Suprapubic skin (tissue), 4 donors: ENCODE data around the gene LRBA. TPM values are rescaled to one million over a fixed set of nuclear protein-coding genes. Genes with fewer than 3 reads are reported as not detected.

Experiments
- DNase-seq, 2 donors: peaks; one replicate each; pipeline ENCODE4 v3.0.0-alpha.2; 2019; ENCODE audit warnings: low spot score in 2 of 2
- H3K27ac ChIP-seq: fragments of 200-600 bp; sonication (generic); one replicate; pipeline ENCODE4 v1.5.1; 2019
- H3K27me3 ChIP-seq: fragments of 200-600 bp; sonication (generic); one replicate; pipeline ENCODE4 v1.5.1; 2019
- H3K36me3 ChIP-seq: fragments of 200-600 bp; sonication (generic); one replicate; pipeline ENCODE4 v1.5.1; 2019
- H3K4me1 ChIP-seq: fragments of 200-600 bp; sonication (generic); one replicate; pipeline ENCODE4 v1.5.1; 2019
- H3K4me3 ChIP-seq: fragments of 200-600 bp; sonication (generic); one replicate; pipeline ENCODE4 v1.5.1; 2019; ENCODE audit warnings: mild to moderate bottlenecking
- H3K9me3 ChIP-seq: fragments of 200-600 bp; sonication (generic); one replicate; pipeline ENCODE4 v1.5.1; 2019
- CTCF ChIP-seq, 2 donors: fragments of 200-600 bp in 1 of 2; fragments of 450-650 bp in 1 of 2; sonication (generic) in 1 of 2; IDR thresholded peaks; one replicate each; pipeline ENCODE4 v1.5.1; 2016 to 2019; ENCODE audit warnings: antibody characterized with exemption in 2 of 2, mild to moderate bottlenecking in 1 of 2, moderate library complexity in 1 of 2
- EP300 ChIP-seq: sonication (generic); formaldehyde crosslinking; IDR thresholded peaks from one replicate; pipeline ENCODE4 v1.6.1; 2017; ENCODE audit warnings: antibody characterized with exemption
- POLR2A ChIP-seq, 2 donors: fragments of 450-650 bp; IDR thresholded peaks; one replicate each; pipeline ENCODE4 v1.6.1; 2017; ENCODE audit warnings: antibody characterized with exemption in 2 of 2, mild to moderate bottlenecking in 2 of 2, moderate library complexity in 2 of 2
- POLR2AphosphoS5 ChIP-seq, 3 donors: sonication (generic); formaldehyde crosslinking; IDR thresholded peaks; one replicate each; pipeline ENCODE4 v1.6.1; 2017; ENCODE audit warnings: antibody characterized with exemption in 3 of 3
- WGBS: methylation state at CpG from one replicate; pipeline ENCODE4 v1.1.5; 2018; 5-methylcytosine and 5-hydroxymethylcytosine counted together
- total RNA-seq, 4 donors: library from RNA; depleted of rRNA; stranded (reverse); fragments of >200 nt; gene quantifications; one replicate each; pipeline ENCODE4 v1.1.0, GENCODE V29; 2016

The LRBA gene
- total RNA-seq, 4 donors from 2014 or later = 64.6 to 128 (median 81.0) TPM

GRCh38 chr4:150889306-150889705, 125.8 kb downstream of the LRBA start:
- no peak for DNase-seq
- H3K36me3 ChIP-seq = peaks cover 7% of the 10 kb centered on the region
- no peaks in the 10 kb centered on the region for H3K9me3 ChIP-seq
- no peak for TF ChIP-seq CTCF (IDR thresholded peaks at IDR 0.05)
- no peaks in the 10 kb centered on the region for H3K27me3 ChIP-seq
- 86% methylated on average over 4 of the region's 4 CpGs for WGBS
- H3K27ac ChIP-seq = no peak overlapping the region
- no peaks in the 10 kb centered on the region for H3K4me1 ChIP-seq
- H3K4me3 ChIP-seq = no peak overlapping the region

DNA sequence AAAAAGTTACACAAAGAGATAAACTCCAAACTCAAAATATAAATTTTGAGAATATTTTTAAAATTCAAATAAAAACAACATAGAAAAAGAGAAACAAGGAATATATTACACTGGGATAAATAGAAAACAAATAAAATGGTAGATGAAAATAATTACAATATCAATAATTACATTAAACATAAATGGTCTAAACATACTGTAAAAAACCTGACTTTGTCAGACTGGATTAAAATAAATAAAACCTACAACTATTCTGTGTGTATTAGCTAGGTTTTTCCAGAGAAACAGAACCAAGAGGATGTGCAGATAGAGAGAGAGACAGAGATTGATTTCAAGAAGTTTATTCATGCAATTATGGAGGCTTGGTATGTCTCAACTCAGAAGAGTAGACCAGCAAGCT, 126.5 kb downstream of the LRBA start:
- no peak for DNase-seq

GRCh38 chr4:150888217-150888616, 126.9 kb downstream of the LRBA start:
- Histone ChIP-seq H3K27me3 (no peaks in the 10 kb centered on the region), H3K36me3 (peaks cover 1% of the 10 kb centered on the region), H3K4me1 (no peaks in the 10 kb centered on the region), H3K27ac (no peak overlapping the region), H3K9me3 (no peaks in the 10 kb centered on the region), H3K4me3 (no peak overlapping the region)
- DNase-seq = no peak
- TF ChIP-seq CTCF (IDR thresholded peaks at IDR 0.05) (no peak), EP300 (no peak), POLR2A (IDR thresholded peaks at IDR 0.05) (no peak), POLR2AphosphoS5 (IDR thresholded peaks at IDR 0.05) (no peak)
- WGBS = 0% methylated on average over 1 of the region's 1 CpG

More for the DNA sequence above, 126.5 kb downstream of the LRBA start:
- no peaks in the 10 kb centered on the region for H3K9me3 ChIP-seq
- no peak overlapping the region for H3K4me3 ChIP-seq
- peaks cover 5% of the 10 kb centered on the region for H3K36me3 ChIP-seq
- H3K27ac ChIP-seq = no peak overlapping the region
- no peaks in the 10 kb centered on the region for H3K27me3 ChIP-seq
- TF ChIP-seq POLR2A (IDR thresholded peaks at IDR 0.05) (no peak), EP300 (no peak), POLR2AphosphoS5 (IDR thresholded peaks at IDR 0.05) (no peak), CTCF (IDR thresholded peaks at IDR 0.05) (no peak)
- H3K4me1 ChIP-seq = no peaks in the 10 kb centered on the region

DNA sequence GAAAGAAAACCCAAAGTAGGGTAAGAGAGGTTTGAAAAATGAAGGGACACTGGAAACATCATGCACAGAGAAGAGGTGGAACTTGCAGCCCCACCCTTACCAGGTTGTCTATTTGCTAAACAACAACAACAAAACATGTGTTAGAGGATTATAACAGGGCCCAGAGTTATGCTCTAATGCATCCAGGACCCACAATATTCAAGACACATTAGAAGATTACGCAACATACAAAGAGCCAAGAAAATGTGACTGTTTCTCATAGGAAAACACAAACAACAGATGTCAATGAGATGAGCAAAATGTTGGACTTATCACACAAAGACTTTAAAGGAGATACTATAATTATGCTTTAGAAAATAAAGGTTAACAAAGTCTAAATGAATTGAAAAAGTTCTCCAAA, 128.5 kb downstream of the LRBA start:
- H3K27me3 ChIP-seq = no peaks in the 10 kb centered on the region
- WGBS = 78% methylated on average over 1 of the region's 1 CpG
- H3K4me3 ChIP-seq = no peak overlapping the region
- no peaks in the 10 kb centered on the region for H3K36me3 ChIP-seq
- no peak for DNase-seq
- H3K27ac ChIP-seq = no peak overlapping the region
- no peaks in the 10 kb centered on the region for H3K9me3 ChIP-seq
- no peak for TF ChIP-seq POLR2A (IDR thresholded peaks at IDR 0.05)
- no peak for TF ChIP-seq POLR2AphosphoS5 (IDR thresholded peaks at IDR 0.05)
- no peak for TF ChIP-seq CTCF (IDR thresholded peaks at IDR 0.05)
- TF ChIP-seq EP300 = no peak
- no peaks in the 10 kb centered on the region for H3K4me1 ChIP-seq

GRCh38 chr4:150884625-150885024, 130.5 kb downstream of the LRBA start:
- no peaks in the 10 kb centered on the region for H3K9me3 ChIP-seq
- H3K36me3 ChIP-seq = peaks cover 9% of the 10 kb centered on the region
- no peak overlapping the region for H3K27ac ChIP-seq
- DNase-seq = no peak
- WGBS = 85% methylated on average over 1 of the region's 1 CpG
- H3K27me3 ChIP-seq = no peaks in the 10 kb centered on the region
- H3K4me1 ChIP-seq = no peaks in the 10 kb centered on the region
- H3K4me3 ChIP-seq = no peak overlapping the region
- no peak for TF ChIP-seq POLR2AphosphoS5 (IDR thresholded peaks at IDR 0.05)
- TF ChIP-seq EP300 = no peak
- TF ChIP-seq CTCF (IDR thresholded peaks at IDR 0.05) = no peak
- TF ChIP-seq POLR2A (IDR thresholded peaks at IDR 0.05) = no peak
